ENCODE data around the gene C19orf73. TPM values are rescaled to one million over a fixed set of nuclear protein-coding genes. Genes with fewer than 3 reads are reported as not detected.
A peak's percentile ranks its signal among the peaks of the same experiment; 100 is the strongest.

The C19orf73 gene
- total and polyA plus RNA-seq, 8 donors, result 1.4 to 9.8 (median 1.8) TPM

- DNase-seq (no peak), ATAC-seq (no peak), FAIRE-seq (no peak)
- Histone ChIP-seq H3K4me1 (peaks cover 0 to 7% (median 0%) of the 10 kb centered on the region in 3 donors), H3K27ac (no peak overlapping the region), H3K4me3 (no peak overlapping the region), H3K9me3 (no peaks in the 10 kb centered on the region), H3K36me3 (peaks cover 7 to 44% (median 28%) of the 10 kb centered on the region in 3 donors), H3K27me3 (no peaks in the 10 kb centered on the region)
- TF ChIP-seq CTCF (IDR thresholded peaks at IDR 0.05), result no peak
- intact Hi-C loops (cut with DNase I), result loop anchor here in 1 of 3 donors (5.0 kb wide), 1 partner anchor 110 kb away; no protein-coding TSS in a partner anchor
- WGBS, 2 donors, result 91 to 92% methylated on average over 6 of the region's 6 CpGs
These were observed 26.3 kb downstream of the C19orf73 start for GRCh38 chr19:49092686-49093085.

GRCh38 chr19:49091391-49092038 is 27.4 kb downstream of the C19orf73 start:
- DNase-seq (no peak), FAIRE-seq (no peak), ATAC-seq (no peak)
- TF ChIP-seq CTCF (IDR thresholded peaks at IDR 0.05), result no peak
- no peaks in the 10 kb centered on the region for H3K9me3 ChIP-seq
- H3K4me3 ChIP-seq, result no peak overlapping the region
- H3K36me3 ChIP-seq, result peaks cover 7 to 46% (median 28%) of the 10 kb centered on the region in 3 donors
- intact Hi-C loops (cut with DNase I), result loop anchor here in 1 of 3 donors (5.0 kb wide), 1 partner anchor 111 kb away; no protein-coding TSS in a partner anchor
- 89% methylated on average over 17 of the region's 17 CpGs for WGBS, 2 donors
- H3K27me3 ChIP-seq, result no peaks in the 10 kb centered on the region
- no peak overlapping the region for H3K27ac ChIP-seq
- peaks cover 0 to 19% (median 7%) of the 10 kb centered on the region in 3 donors for H3K4me1 ChIP-seq

GRCh38 chr19:49086296-49086695 is 32.6 kb downstream of the C19orf73 start:
- Histone ChIP-seq H3K9me3 (no peaks in the 10 kb centered on the region), H3K36me3 (peaks cover 7 to 19% (median 11%) of the 10 kb centered on the region in 3 donors), H3K27ac (no peak overlapping the region), H3K4me1 (peaks cover 0 to 26% (median 7%) of the 10 kb centered on the region in 3 donors), H3K27me3 (no peaks in the 10 kb centered on the region), H3K4me3 (peak overlapping the region; percentile 78 to 87 (median 82))
- intact Hi-C loops (cut with DNase I), result no loop called here
- FAIRE-seq (no peak), DNase-seq (no peak), ATAC-seq (no peak)
- 17 to 36% methylated on average over 11 of the region's 11 CpGs for WGBS, 2 donors
- no peak for TF ChIP-seq CTCF (IDR thresholded peaks at IDR 0.05)

GRCh38 chr19:49085868-49086232 is 33.1 kb downstream of the C19orf73 start:
- ATAC-seq (no peak), FAIRE-seq (no peak), DNase-seq (no peak)
- intact Hi-C loops (cut with DNase I), result no loop called here
- peak overlapping the region; percentile 78 to 87 (median 82) for H3K4me3 ChIP-seq
- H3K27ac ChIP-seq, result peak overlapping the region; percentile 42 to 86 (median 74)
- no peaks in the 10 kb centered on the region for H3K9me3 ChIP-seq
- no peak for TF ChIP-seq CTCF (IDR thresholded peaks at IDR 0.05)
- peaks cover 3 to 15% (median 8%) of the 10 kb centered on the region in 3 donors for H3K36me3 ChIP-seq
- peaks cover 0 to 26% (median 7%) of the 10 kb centered on the region in 3 donors for H3K4me1 ChIP-seq
- 1 to 2% methylated on average over 14 of the region's 14 CpGs for WGBS, 2 donors
- no peaks in the 10 kb centered on the region for H3K27me3 ChIP-seq

Measured in pancreas (tissue), 10 donors.